ENCODE results near the gene AOPEP.

AOPEP gene

DNA sequence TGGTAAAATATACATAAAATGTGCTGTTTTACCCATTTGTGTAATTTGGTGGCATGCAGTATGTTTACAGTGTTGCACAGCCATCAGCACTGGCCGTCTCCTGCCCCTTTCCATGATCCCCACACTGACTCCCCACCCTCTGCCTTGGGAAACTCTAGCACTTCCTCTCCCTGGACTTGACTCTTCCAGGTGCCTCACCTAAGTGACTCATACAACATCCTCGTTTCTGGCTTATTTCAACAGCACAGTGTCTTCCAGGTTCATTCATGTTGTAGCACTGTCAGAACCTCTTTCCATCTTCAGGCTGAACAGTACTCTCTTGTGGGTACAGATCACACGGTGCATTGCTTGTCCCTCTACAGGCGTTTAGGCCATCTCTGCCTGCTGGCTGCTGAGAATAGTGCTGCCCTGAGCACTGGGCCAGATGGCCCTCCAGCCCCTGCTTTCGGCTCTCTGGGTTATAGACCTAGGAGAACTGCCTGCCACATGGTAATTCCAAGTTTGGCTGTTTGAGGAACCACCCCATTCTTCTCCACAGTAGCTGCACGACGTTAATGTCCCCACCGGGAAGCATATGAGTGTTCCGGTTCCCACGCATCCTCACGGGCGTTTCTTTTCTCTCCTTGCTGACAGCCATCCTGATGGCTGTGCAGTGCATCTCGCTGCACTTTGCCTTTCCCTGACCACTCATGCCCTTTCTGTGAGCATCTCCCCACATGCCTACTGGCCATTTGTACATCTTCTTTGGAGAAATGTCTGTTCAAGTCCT lies 379.2 kb downstream of the AOPEP start:
- no peaks in the 10 kb centered on the region for H3K9me3 Mint-ChIP-seq
- ATAC-seq: no peak
- no peaks in the 10 kb centered on the region for H3K27me3 Mint-ChIP-seq
- no peak overlapping the region for H3K27ac Mint-ChIP-seq
- no peak overlapping the region for H3K4me3 Mint-ChIP-seq
- peaks cover 35% of the 10 kb centered on the region for H3K36me3 Mint-ChIP-seq
- no peaks in the 10 kb centered on the region for H3K4me1 Mint-ChIP-seq

DNA sequence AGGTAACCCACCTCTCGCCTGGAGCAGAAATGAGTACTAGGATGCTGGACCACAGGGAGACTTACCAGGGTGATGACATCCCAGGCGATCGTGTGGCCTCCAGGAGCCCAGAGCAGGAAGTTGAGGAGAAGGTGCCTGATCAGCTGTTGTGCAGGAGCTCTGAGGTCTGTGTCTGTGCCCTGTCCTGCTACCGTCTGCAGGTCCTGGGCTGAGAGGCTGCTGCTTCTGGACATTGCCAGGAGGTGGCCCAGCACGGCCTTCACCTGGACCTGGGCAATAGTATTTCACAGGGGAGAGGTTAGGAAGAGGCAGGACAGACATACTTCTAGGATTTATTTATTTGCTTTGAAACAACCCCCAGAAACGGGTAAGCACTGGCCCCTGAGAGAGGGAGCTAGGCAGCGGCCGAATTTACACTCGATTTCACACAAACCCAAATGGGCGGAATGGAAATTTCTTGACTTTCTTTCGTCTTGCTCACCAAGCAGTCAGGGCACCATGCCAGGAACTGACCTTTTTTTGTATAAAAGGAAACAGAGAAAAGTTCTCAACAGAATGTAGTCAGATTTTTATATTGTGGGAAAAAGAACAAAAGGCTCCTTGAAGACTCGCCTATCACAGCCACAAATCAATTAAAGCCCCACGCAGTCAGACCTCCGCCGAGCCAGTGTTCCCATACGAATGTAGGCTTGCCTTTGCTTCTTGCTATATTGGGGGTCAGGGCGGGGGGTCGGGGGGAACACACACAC lies 380.7 kb downstream of the AOPEP start:
- no peaks in the 10 kb centered on the region for H3K27me3 Mint-ChIP-seq
- H3K4me3 Mint-ChIP-seq: no peak overlapping the region
- no peak overlapping the region for H3K27ac Mint-ChIP-seq
- H3K36me3 Mint-ChIP-seq: peaks cover 39% of the 10 kb centered on the region
- no peak for ATAC-seq
- H3K4me1 Mint-ChIP-seq: no peaks in the 10 kb centered on the region
- H3K9me3 Mint-ChIP-seq: no peaks in the 10 kb centered on the region

DNA sequence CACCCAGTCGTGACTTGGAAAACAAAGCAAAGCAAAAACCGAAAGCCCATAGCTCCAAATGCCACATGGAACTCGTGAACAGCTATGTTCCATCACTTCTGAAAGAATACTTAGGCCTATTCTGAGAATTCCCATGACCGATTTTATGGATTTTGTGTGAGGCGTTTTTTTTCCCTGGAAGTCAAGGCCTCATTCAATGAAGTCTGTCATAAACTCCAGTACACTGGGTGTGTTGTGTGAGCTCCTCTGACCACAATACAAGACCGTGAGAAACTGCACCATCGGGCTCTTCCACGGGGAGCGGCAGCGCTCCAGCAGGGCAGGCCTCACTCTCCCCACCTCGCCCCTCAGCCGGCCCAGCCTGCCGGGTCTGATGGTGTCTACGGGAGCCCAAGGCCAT lies 381.5 kb downstream of the AOPEP start:
- Mint-ChIP-seq H3K27me3 (no peaks in the 10 kb centered on the region), H3K9me3 (no peaks in the 10 kb centered on the region), H3K4me1 (no peaks in the 10 kb centered on the region), H3K27ac (no peak overlapping the region), H3K4me3 (no peak overlapping the region), H3K36me3 (peaks cover 46% of the 10 kb centered on the region)
- no peak for ATAC-seq

DNA sequence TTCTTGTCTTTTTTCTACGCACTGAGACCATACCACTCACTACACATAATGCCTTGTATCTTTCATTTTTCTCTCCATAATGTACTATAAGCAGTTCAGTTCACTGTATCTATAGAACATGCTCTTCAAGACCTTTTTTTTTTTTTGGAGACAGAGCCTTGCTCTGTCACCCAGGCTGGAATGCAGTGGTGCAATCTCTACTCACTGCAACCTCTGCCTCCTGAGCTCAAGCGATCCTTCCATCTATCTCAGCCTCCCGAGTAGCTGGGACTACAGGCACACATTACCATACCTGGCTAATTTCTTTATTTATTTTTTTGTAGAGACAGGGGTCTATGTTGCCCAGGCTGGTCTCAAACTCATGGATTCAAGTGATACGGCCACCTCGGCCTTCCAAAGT lies 382.3 kb downstream of the AOPEP start:
- Mint-ChIP-seq H3K27ac (no peak overlapping the region), H3K4me1 (no peaks in the 10 kb centered on the region), H3K27me3 (no peaks in the 10 kb centered on the region), H3K9me3 (no peaks in the 10 kb centered on the region), H3K4me3 (no peak overlapping the region), H3K36me3 (peaks cover 44% of the 10 kb centered on the region)
- ATAC-seq: no peak

DNA sequence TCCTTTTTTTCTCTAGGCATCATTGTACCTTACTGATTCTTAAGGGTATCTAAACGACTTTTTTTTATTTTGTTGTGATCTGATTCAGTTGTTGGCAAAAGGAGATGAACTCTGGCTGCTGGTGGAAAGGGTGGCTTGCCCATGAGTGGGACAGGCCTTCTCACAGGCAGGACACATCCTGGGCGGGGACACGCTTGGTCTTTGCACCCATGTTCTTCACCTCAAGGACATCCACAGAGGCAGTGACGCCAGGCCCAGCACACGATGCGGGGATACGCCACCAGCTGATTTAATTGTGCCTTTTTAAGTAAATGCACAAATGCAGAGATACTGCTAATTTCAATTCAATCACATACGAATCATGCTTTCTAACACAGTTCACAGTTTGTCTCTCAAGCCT lies 383.0 kb downstream of the AOPEP start:
- Mint-ChIP-seq H3K27ac (no peak overlapping the region), H3K36me3 (peaks cover 44% of the 10 kb centered on the region), H3K4me1 (no peaks in the 10 kb centered on the region), H3K4me3 (no peak overlapping the region), H3K9me3 (no peaks in the 10 kb centered on the region), H3K27me3 (no peaks in the 10 kb centered on the region)
- no peak for ATAC-seq

DNA sequence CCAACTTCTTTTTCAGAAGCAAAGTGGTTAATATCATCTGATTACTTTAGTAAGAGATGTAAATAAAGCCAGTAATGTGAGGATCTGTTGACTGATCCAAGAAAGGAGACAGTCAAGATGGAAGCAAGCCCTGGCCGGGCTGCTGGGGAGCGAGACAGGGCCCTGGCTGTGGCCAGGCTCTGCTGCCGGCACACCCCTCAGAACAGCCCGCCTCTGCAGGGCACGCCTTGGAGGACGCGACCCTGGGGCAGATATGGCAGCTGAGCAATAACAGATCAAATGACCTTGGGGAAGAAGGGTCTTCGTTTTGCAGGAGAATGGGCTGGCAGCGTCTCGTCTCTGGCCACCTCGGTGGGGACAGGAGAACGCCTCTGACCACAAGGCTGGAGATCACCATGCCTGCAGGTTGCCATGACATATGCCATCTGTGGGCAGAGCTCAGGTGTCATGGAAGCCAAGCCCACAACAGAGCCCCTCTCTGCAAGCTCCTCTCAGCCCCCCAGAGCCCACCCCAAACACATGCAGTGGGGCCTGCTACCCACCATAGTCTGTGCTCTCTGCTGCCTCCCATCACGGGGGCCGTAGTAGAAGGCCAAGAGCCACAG lies 384.5 kb downstream of the AOPEP start:
- Mint-ChIP-seq H3K36me3 (peaks cover 41% of the 10 kb centered on the region), H3K27me3 (no peaks in the 10 kb centered on the region), H3K27ac (no peak overlapping the region), H3K4me3 (no peak overlapping the region), H3K9me3 (no peaks in the 10 kb centered on the region), H3K4me1 (no peaks in the 10 kb centered on the region)
- no peak for ATAC-seq

DNA sequence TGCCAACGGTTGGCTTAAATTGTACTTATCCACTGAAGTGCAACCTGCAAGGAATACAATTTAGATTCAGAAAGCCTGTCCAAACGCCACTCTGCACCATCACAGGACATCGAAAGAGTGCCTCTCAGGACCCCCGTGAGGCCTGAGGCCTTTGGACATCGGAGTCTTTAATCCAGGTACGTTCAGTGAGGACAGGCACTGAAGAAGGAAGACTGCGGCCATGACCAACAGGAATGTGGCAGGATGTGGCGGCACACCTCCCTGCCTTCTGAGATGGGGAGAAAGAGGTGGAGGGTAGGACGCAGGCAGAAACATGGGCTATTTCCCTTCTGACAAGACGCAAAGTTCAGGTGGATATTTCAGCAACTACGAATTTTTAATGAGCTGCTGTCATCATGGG lies 385.2 kb downstream of the AOPEP start:
- no peaks in the 10 kb centered on the region for H3K9me3 Mint-ChIP-seq
- no peak for ATAC-seq
- peaks cover 37% of the 10 kb centered on the region for H3K36me3 Mint-ChIP-seq
- no peak overlapping the region for H3K27ac Mint-ChIP-seq
- no peaks in the 10 kb centered on the region for H3K27me3 Mint-ChIP-seq
- no peaks in the 10 kb centered on the region for H3K4me1 Mint-ChIP-seq
- no peak overlapping the region for H3K4me3 Mint-ChIP-seq

DNA sequence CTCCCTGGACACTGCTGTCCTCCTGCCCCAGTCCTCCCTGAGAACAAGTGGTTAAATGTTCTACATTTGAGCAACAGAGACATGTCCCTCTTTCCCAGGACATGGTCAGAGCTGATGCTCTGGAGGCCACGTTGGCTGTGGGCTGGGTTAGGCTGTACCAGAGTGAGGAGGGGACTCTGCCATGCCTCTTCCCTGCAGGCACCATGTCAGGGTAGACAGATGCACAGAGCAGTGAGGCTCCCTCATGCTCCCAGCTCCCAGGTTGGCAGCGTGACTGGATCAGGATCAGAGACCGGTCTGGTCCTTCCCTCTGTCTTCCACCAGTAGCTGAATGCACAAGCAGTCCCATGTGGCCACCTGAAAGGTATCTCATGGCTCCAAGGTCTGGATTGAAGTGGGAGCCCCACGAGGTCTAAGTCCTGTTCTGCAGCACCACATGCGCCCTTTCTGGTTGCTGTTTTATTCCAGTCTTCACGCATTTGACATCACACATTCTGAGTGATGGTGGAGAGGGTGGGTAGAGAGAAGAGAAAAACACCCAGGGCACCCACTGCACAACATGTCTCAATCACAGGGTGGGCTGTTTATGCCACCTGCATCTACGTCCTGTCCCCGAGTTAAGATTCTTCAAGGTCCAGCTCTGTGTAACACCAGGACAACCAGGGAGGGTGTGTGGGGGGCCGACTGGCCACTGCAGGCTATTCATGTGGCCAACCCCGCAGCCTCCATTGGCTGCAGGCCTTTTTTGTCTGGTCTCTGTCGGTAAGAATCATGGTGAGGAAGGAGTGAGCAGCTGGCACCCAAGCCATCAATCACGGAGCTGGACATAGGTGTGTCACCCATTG lies 386.2 kb downstream of the AOPEP start:
- no peak for ATAC-seq
- H3K36me3 Mint-ChIP-seq: peaks cover 31% of the 10 kb centered on the region
- no peak overlapping the region for H3K27ac Mint-ChIP-seq
- no peak overlapping the region for H3K4me3 Mint-ChIP-seq
- H3K27me3 Mint-ChIP-seq: no peaks in the 10 kb centered on the region
- H3K9me3 Mint-ChIP-seq: no peaks in the 10 kb centered on the region
- H3K4me1 Mint-ChIP-seq: no peaks in the 10 kb centered on the region

DNA sequence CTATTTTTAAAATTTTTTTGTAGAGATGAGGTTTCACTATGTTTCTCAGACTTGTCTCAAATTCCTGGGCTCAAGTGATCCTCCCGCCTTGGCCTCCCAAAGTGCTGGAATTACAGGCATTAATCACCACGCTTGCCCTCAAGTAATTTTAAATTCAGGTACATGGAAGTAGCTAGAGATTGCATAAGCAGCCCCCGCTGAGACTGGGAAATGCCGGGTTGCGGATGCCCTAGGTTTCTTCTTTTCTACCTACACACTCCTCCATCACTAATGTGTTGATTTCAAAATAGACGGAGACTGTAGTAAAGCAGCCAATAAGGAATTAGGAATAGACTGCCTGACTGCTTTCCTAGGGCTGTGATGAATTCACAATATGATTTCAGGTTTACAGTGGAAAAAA lies 388.6 kb downstream of the AOPEP start:
- Mint-ChIP-seq H3K27me3 (no peaks in the 10 kb centered on the region), H3K27ac (no peak overlapping the region), H3K9me3 (no peaks in the 10 kb centered on the region), H3K4me3 (no peak overlapping the region), H3K36me3 (peaks cover 25% of the 10 kb centered on the region), H3K4me1 (no peaks in the 10 kb centered on the region)
- no peak for ATAC-seq

DNA sequence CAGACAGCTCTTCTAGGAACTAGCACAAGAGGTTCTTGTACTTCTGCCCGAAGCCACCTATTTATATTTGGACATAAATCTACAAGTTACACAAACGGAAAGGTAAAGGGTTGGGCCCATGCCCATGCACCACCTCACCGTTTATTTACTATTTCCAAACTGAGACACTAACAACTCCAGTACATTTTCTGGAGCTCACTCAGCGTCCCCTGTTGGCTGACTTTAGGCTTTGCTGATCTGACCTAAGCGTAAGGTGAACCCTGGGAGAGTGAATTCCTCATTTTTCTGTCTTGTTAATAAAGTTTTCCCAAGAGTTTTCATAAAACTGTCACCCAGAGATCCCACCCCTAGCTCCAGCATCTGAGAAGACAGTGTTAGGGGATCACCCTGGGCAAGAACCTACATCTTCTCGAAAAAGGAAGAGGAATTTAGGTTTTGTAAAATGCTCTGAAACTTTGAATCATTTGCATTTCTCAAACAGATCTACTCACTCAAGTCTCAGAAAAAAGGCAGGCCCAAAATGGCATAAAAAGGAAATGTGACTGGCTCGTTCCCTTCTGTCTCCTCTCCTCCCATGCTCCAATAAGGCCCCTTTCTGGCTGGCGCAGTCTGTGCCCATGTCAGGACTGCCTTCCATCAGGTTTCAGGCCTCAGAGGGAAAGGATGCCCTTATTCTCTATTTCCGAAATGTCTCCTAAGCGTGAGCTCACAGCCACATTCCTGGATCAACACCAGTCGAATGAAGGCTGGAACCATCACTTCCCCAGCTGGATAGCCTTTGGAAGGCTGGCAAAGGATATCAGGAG lies 389.7 kb downstream of the AOPEP start:
- Mint-ChIP-seq H3K4me3 (no peak overlapping the region), H3K36me3 (peaks cover 25% of the 10 kb centered on the region), H3K27ac (no peak overlapping the region), H3K4me1 (no peaks in the 10 kb centered on the region), H3K27me3 (no peaks in the 10 kb centered on the region), H3K9me3 (no peaks in the 10 kb centered on the region)
- ATAC-seq: no peak

DNA sequence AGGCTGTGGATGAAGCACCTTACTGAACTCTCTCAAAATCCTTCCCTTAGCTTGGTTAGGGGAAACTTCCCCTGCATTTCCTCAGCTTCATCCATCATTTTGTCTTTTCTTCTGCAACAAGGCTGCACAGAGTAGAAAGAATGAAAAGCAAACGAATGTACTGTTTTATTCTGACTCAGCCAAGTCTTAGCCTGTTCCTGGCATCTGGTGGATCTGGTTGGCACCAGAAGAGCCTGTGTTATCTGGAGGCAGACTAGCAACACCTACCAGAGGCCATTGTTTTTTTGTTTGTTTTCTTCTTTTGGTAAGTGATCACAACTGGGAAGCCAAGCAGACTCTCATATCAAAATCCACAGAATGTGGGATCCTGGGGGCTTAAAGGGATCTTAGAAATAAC lies 390.3 kb downstream of the AOPEP start:
- H3K4me3 Mint-ChIP-seq: no peak overlapping the region
- no peaks in the 10 kb centered on the region for H3K4me1 Mint-ChIP-seq
- ATAC-seq: no peak
- no peaks in the 10 kb centered on the region for H3K27me3 Mint-ChIP-seq
- H3K36me3 Mint-ChIP-seq: peaks cover 20% of the 10 kb centered on the region
- no peak overlapping the region for H3K27ac Mint-ChIP-seq
- H3K9me3 Mint-ChIP-seq: no peaks in the 10 kb centered on the region

DNA sequence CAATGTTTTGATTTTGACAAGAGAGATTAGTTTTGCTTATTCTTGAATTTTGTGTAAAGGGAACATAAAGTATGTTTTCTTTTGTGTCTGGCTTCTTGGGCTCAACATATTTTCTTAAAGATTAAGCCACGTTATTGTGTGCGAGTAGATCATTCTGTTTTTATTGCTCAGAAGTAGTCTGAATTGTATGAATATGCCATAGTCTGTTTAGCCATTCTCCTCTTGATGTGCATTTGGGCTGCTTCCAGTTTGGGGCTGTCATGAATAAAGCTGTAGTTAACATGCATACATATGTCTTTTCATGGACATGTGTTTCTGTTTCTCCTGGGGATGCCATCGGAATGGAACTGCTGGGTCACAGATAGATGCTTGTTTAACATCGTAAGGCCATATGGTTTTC lies 392.1 kb downstream of the AOPEP start:
- ATAC-seq: no peak
- Mint-ChIP-seq H3K9me3 (no peaks in the 10 kb centered on the region), H3K27me3 (no peaks in the 10 kb centered on the region), H3K27ac (no peak overlapping the region), H3K36me3 (peaks cover 13% of the 10 kb centered on the region), H3K4me1 (no peaks in the 10 kb centered on the region), H3K4me3 (no peak overlapping the region)

DNA sequence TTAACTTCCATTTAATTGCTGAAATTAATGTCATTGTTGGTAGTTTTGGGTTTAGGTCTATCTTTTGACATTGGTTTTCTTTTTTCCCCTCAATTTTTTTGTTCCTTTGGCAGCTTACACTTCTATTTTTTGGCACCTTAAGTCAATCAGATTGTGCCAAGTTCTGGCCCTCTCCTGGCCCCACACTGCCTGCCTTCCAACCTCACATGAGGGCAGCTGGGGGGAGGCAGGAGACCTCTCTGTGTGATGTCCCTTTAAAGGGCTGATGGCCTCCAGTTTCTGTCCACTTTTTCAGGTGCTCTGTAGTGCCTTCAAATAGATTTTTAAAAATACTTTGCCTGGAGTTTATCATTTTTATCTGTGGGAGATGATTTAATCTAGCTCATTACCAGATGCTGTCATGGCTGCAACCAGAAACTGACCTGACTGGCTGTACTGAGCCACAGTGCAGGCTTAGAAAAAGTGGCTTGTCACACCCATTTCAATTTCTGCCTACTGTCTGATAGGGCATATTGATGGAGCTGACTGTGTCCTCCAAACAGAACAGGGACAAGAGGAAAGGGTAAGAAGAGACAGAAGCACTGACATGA lies 394.4 kb downstream of the AOPEP start:
- no peaks in the 10 kb centered on the region for H3K27me3 Mint-ChIP-seq
- peaks cover 14% of the 10 kb centered on the region for H3K36me3 Mint-ChIP-seq
- no peaks in the 10 kb centered on the region for H3K4me1 Mint-ChIP-seq
- H3K27ac Mint-ChIP-seq: no peak overlapping the region
- H3K9me3 Mint-ChIP-seq: no peaks in the 10 kb centered on the region
- no peak for ATAC-seq
- H3K4me3 Mint-ChIP-seq: no peak overlapping the region

DNA sequence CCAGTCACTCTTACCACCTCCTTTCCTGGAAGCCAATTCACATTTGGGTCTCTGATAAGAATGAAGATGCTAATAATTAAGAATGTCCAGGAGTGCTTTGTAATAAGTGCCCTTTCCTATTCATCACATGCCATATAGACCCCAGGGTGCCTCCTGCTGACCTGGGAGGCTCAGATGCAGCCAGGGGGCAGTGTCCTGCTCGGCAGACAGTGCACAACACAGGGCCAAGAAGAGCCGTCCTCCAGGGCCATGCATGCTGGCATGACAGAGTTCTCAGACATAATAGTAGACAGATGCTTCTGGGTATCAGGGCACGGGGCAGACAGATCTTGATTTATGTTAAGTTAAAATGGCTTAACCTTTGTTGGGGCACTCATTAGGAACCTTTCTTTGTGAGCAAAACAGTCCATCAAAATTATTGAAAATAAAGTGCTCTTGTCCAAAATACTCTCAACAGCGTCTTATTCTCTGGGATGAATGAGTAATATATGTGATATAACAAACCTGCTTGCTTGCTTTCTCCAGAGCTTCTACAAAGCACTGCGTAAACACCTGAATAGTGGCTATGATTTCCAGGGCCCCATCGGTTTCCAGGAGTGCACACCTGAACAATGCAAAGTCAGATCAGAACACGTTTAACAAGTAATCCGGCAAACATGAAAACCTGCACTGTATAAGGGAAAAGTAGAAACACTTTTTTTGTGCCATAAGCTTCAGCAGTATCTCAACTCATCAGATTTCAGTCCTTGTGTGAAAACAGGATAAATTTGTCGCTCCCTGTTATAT lies 398.3 kb downstream of the AOPEP start:
- H3K27ac Mint-ChIP-seq: no peak overlapping the region
- H3K4me3 Mint-ChIP-seq: no peak overlapping the region
- no peaks in the 10 kb centered on the region for H3K4me1 Mint-ChIP-seq
- H3K27me3 Mint-ChIP-seq: no peaks in the 10 kb centered on the region
- H3K9me3 Mint-ChIP-seq: no peaks in the 10 kb centered on the region
- ATAC-seq: no peak
- peaks cover 14% of the 10 kb centered on the region for H3K36me3 Mint-ChIP-seq
